ENCODE results near the gene ISOC2.
"Not testable (repeated sequence)": the region's sequence is repeated elsewhere in the genome, so short reads cannot be mapped to it uniquely, and the experiment has no call there.

The ISOC2 gene

DNA sequence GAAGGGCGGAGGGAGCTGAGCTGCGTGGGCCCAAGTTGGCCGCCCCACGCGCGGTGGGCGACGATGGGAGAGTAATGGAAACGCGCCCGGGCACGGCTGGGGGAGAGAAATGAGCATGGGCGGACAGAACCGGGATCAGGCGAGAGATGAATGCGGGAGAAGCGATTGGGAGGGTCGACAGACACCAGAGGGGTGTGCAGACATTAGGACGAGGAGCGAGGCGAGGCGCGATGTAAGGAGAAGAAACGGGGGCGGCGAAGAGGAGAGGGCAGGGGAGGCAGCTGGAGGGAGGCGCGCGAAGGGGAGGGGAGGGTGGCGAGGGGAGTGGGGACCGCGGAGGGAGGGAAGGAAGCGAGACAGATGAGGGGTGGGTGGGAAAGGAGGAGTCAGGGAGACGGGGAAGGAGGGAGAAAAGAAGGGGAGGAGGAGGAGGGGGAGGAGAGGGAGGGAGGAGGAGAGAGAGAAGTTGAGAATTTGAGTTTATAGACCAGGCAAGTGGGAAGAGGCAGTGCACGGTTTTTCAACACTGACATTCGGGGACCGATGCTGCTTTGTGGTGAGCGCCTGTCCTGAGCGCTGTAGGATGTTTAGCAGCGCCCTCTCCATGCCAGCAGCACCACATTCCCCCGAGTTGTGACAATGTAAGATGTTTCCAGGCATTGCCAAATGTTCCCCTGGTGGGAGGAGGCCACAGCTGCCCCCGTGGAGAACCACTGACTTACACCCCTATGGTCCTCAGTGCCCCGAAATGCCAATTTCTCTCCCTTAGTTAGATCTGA, 18.2 kb downstream of the ISOC2 start, which contains the start of gene SHISA7:
SHISA7 (minus strand) TSS at position 256 of the 779 bp plus-strand sequence. CDS start 437 bp downstream, outside the sequence.
- peak in 38 of 58 donors; percentile 21 to 71 (median 44) for DNase-seq

DNA sequence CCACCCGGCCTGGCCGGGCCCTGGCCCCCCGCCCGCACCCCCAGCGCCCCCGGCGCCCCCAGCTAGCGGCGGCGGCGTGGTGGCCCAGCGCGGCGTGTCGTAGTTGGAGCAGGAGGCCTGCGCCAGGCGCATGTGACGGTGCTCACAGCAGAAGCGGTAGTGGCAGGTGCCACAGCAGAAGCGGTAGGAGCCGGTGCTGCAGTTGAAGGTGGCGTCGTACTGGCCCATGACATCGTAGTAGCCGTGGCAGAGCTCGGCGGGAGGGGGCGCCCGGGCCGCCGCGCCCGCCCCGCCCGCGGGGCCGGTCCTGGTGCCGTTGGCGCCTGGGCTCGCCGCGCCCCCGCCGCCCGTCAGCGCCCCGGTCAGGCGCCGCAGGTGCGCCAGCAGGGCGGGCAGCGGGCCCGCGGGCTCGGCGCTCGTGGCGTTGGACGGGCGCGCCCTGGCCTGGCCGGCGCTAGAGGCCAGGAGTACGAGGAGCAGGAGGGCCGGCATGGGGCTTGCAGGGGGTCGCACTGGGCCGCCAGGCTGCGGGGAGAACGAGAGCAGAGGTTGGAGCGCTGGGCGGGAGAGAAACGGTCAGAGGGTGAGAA, 19.0 kb downstream of the ISOC2 start:
- DNase-seq, result peak in 11 of 58 donors; percentile 12 to 43 (median 29)

DNA sequence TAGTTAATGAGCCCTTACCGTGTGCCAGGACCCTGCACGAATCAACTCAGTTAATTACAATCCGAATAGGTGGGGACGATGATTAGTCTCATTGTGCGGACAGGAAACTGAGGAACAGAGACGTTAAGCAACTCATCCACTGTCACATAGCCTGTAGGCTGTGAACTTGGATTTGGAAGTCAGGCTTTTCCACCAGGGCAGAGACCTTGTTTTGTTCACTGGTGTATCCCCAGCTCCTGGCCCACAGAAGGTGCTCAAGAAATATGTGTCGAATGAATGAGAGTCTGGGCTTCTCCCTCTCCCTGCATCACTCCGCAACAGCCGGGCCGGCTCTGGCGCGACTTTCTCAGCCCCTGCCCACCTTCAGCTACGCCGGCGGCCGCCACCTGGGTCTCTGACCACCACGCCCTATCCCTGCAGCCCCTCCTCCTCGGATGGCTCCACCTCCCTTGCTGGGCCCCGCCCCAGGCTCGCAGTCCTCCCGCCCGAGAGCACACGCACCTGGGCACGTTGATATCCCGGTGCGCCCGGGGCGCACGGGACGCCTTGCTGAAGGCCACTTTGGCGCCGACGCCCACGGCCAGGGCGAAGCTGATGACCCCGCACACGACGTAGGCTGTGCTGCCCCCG, 19.6 kb downstream of the ISOC2 start:
- DNase-seq, result peak in 2 of 58 donors; percentile 14

DNA sequence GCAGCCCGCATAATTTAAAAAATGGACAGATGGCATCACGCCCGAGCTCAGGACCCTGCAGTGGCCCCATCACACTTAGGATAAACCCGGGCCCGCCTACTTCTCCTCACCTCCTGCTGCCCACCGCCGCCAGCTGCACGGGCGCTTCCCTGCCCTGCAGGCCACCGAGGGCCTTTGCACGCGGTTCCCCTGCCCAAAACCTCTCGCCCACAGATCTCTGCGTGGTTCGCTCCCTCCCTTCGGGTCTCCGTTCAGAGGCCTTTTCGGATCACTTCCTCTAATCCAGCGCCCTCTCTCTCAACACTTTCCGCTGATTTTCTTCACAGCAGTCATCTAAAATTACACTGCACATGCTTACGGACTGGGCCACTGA, 20.1 kb downstream of the ISOC2 start:
- DNase-seq, result no peak

DNA sequence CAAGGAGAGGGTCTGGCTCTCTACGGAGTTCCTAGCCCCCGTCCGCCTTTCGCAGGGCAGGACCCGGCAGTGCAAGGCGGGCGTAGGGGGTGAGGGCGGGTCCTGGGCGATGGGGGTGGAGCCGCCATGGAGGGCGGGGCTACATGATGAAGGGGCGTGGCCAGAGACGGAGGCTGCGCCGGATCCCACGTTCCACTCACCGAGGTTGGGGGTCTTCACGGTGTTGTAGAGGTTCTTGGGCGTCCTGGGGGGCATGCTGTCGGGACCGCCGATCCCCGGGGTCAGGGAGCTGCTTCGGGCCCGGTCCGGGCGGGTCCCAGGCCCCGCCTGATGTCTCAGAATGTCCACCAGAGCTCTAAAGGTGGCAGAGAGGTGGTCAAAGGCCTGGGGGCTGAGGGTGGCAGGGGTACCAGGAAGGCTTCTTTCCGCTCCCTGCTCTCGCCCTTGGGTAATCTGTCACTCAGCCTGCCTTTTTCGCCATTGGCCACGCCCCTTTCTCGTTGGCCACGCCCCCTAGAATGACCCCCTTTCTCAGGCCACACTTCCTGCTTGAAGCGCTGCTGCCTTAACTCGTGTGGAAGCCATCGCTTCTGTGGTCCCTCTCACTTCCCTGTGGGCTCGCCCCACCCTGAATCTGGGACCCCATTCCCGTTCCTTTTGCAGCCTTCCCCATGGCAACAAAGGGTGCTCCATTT, 20.9 kb downstream of the ISOC2 start:
- no peak for DNase-seq

DNA sequence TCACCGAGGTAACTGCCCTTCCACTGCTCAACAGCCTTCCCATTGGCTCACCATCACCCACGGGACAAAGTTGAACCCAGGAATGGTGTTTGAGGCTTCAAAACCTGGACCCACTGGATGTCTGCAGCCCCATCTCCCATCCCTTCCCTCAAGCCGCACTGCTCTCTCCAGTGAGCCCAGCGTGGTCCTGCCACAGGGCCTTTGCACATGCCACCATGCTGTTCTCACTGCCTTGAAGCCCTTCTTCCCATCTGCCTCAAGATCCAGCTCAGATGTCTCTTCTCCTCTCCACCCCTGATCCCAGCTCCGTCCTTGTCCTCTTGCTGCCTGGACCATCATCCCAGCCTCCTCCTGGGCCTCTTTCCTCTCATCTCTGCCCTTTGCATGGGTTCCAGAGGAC, 22.4 kb downstream of the ISOC2 start:
- DNase-seq, result no peak

DNA sequence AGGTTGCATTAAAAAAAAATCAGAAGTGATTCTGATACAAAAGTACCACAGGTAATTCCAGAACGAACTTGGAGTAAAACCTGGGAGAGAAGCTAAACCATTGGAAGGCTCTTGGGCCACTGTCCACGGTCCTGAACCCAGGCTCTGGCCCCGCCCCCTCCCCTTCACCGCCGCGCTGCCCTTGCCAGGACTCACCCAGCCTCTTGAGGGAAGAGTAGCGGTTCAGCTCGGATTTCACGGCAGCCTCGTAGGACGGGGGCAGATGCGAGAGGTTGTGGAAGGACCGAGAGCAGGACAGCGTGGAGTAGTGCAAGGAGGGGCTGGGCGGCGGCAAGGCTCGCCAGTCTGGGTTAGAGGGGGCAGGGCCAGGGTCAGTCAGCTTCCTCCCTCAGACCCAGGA, 24.0 kb downstream of the ISOC2 start:
- DNase-seq, result peak in 4 of 58 donors; percentile 15 to 44 (median 24)

DNA sequence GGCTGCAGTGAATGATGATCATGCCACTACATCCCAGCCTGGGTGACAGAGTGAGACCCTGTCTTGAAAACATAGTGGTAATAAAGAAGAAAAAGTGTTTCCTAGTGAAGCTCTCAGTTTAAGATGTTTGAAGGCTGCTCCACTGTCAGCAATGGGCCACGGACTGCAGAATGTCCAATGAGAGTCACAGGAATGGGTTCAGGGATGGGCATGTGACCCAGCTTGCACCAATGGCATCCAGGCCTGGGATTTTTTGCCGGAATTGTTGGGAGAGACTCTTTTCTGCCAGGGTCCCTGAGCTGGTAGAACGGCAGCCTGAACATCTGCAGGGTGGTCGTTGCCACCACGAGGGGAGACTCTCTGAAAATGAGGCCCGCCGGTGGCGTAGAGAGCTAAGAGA, 24.6 kb downstream of the ISOC2 start:
- DNase-seq, result no peak

DNA sequence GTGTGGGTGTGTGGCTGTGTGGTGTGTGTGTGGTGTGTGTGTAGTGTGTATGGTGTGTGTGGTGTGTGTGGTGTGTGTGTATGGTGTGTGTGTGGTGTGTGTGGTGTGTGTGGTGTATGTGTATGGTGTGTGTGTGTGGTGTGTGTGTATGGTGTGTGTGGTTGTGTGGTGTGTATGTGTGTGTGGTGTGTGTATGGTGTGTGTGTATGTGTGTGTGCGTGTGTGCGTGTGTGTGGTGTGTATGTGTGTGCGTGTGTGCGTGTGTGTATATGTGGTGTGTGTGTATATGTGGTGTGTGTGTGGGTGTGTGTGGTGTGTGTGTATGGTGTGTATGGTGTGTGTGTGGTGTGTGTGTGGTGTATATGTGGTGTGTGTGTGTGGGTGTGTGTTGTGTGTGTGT, 26.4 kb downstream of the ISOC2 start:
- DNase-seq, result no peak

DNA sequence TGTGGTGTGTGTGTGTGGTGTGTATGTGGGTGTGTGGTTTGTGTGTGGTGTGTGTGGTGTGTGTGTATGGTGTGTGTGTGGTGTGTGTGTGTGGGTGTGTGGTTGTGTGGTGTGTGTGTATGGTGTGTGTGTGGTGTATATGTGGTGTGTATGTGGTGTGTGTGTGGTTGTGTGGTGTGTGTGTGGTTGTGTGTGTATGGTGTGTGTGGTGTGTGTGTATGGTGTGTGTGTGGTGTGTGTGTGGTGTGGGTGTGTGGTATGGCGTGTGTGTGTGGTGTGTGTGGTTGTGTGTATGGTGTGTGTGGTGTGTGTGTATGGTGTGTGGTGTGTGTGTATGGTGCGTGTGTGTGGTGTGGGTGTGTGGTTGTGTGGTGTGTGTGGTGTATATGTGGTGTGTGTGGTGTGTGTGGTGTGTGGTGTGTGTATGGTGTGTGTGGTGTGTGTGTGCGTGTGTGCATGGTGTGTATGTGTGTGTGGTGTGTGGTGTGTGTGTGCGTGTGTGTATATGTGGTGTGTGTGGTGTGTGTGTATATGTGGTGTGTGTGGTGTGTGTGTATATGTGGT, 27.0 kb downstream of the ISOC2 start:
- DNase-seq, result no peak

DNA sequence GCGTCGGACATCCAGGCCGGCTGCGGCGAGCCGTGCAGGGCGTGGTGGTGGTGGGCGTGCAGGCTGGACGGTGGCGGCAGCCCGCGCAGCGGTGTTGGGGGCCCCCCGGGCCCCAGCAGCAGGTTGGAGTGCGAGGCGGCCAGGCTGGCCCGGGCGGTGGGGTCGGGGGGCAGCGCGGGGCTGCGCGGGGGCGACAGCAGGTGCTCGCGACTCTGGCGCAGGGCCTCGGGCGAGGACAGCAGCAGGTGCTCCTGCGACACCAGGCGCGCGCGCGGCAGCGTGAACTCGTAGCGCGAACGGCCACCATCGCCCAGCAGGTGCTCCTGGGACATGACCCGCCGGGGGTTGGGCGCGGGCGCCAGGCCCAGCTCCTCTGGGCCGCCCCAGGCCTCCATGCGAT, 28.1 kb downstream of the ISOC2 start:
- DNase-seq, result no peak

DNA sequence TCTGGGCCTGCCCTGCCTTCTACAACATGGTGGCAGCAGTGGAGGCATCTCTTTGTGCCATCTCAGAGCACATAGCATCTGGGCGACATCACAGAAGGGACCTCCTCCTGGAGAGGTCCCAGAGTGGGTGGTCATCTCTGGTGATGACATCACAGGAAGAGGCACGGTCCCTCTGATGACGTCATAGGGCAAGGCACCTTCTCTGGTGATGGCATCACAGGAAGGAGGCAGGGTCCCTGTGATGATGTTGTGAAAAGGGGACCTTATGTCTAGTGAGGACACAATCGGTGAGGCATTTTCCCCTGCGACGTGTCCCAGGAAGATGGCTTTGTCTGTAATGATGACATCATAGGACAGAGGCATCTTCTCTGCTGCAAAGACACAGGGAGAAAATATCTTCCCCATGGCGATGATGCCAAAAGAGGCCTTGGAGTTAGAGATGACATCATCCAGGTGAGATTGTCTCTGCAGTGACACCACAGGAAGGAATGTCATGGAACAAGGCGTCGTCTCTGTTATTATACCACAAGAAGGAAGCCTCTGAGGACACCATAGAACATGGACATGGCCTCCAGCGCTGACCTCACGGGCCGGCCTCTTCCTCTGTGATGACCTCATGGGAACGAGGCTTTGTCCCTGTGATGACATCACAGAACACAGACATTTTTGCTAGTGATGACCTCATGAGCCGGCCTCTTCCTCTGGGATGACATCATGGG, 29.0 kb downstream of the ISOC2 start:
- no peak for DNase-seq

DNA sequence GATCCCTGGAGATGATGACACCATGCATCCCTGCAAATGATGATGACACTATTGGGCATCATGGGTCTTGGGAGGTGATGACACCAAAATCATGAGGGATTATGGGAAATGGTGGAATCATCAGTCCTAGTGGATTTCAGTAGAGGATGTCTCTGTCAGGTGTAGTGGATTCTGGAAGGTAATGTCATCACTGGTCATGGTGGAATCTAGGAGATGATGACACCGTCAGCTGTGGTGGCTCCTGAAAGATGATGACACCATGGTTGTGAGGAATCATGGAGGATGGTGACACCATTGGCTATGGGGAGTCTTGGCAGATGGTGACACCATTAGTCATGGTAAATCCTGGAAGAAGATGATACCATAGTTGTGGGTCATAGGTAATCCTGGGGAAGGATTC, 30.3 kb downstream of the ISOC2 start:
- DNase-seq, result no peak

DNA sequence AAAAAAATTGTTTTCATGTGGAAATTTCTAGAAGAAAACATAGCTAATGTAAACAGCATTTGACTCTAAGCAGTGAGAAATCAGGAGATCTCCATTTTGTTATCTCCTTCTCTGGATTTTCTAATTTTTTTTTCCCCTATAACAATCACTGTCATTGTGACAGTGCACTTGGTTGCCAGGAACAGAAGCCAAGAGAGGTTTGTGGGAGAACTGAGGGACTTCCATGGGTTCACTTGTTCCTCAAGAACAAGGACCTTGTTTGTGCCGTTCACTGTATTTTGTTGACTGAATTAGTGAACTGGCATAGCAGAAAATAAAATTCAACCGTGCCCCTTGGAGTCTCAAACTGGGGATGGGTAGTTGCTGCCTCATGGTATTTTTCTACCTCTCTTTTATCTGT, 35.4 kb downstream of the ISOC2 start:
- peak in 29 of 58 donors; percentile 8 to 90 (median 48) for DNase-seq

DNA sequence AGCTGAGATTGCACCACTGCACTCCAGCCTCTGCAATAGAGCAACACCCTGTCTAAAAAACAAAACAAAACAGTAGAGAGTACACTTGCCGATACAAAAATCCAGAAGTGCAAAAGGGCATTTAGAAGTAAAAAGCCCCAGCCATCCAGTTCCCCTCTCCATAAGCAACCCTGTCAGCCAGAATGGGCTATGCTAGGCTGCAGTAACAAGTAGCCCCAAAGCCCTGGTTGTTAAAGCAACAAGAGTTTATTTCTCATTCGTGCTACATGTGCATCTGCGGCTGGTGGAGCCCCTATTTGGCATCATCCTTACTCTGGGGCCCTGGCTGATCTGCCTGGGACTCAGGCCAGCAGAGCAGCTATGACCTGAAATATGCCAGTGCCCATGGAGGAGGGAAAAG, 36.9 kb downstream of the ISOC2 start:
- no peak for DNase-seq

DNA sequence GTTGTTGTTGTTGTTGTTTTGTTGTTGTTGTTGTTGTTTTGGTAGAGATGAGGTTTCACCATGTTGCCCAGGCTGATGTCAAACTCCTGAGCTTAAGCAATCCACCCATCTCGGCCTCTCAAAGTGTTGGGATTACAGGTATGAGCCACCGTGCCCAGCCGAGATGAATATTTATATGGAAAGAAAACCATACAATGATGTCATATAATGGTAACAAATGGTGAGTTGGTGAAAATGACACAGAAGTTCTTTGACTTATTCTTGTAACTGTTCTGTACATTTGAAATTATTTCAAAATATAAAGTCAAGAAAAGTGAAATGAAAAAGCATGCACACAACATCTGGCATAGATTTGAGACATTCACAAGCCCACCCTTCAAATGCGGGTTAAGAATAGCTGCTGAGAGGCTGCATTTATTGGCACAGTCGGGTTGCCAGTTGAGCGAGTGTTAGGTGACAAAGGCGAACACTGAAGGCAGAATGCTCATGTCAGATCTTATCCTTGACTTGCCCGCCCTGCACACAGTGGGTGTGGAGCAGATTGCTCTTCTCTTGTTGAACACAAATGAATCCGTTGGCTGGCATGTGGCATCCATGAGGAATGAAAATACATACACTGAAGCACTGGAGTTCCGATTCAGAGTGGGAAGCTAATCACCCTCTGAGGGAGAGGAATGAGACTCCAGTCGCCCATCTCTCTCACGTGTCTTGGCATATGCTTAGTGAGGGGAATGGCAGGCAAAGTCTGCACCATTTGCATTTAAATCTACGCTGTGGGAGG, 38.0 kb downstream of the ISOC2 start:
- DNase-seq, result peak in 3 of 58 donors; percentile 19 to 28 (median 19)

DNA sequence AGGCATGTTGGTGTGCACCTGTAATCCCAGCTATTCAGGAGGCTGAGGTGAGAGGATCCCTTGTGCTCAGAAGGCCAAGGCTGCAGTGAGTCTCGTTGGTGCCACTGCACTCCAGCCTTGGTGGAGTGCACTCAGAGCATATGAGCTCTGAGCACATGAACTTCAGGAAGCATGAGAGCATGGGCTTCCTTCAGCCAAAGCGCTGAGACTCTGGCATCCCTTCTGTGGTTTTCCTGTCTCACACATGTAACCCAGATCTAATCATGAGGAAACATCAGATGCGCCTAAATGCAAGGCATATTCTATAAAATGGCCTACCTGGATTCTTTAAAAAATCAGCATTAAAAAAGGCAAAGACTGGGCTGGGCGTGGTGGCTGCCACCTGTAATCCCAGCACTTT, 40.2 kb downstream of the ISOC2 start:
- DNase-seq, result not testable (repeated sequence)

DNA sequence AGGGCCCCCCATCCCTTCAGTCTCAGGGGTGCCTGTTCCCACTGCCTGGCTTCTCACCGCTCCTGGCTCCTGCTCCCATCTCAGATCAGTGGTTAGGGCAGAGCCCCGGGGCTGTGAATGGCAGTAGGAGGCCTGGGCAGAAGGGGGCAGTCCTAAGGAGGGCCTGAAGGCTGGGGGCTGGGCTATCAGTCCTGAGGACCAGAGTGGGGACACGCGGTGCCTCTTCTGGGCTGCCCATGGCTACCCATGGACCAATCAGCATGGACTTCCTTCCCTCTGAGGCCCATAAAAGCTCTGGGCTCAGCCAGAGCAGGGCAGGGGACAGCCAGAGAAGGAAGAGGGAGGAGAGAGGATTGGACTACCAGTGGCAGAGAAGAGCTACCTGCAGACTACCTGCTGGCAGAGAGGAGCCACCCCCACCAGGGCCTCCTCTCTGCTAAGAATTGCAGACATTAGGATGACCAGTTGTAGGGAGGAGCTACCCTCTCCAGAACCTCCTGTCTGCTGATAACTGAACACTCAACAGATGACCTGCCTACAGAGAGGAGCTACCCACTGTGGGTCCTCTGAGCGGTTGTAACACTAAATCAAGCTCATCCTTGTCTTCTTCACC, 41.7 kb downstream of the ISOC2 start:
- peak in 7 of 58 donors; percentile 16 to 50 (median 26) for DNase-seq

DNA sequence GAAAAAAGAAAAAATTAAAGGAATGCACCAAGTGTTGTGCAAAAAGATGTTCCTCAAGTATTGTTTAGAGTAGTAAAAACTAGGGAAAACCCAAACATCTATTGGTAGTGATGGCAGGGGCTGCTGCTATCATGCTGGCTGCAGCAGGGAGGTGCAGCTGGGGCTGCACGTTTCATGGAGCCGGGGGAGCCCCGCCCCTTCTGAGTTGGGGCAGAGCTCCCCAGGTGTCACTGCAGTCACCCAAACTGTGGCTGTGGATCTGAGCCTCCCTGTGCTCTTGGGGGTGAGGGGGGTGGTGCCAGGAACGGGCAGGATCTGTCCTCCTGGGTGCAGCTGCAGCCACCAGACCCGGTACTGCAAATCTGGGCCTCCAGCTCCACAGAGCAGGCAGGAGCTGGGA, 42.3 kb downstream of the ISOC2 start:
- DNase-seq, result peak in 6 of 58 donors; percentile 9 to 50 (median 24)
